Measurements from ENCODE around the gene ACOT2. TPM values are rescaled to one million over a fixed set of nuclear protein-coding genes. Genes with fewer than 3 reads are reported as not detected.
"Not testable (repeated sequence)": the region's sequence is repeated elsewhere in the genome, so short reads cannot be mapped to it uniquely, and the experiment has no call there.

ACOT2 gene
- total RNA-seq, 1 donor from 2014 or later, result 48.5 TPM

DNA sequence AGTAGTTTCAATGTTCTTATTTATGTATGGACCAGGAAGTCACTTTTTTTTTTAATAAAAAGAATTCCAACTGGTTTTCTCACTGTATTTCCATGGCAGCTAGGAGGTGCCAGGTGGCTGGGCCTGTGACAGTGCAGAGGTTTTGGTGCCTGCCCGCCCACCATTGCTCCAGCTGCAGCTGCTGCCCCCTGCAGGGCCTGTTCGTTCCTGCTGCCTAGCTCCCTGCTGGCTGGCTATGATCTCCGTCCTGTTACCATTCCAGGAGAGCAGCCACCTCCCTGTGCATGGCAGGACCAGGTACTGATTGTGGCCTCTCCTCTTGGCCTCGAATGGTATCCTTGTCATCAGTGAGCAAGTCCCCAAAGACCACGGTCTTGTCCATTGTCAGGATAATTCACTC lies 30.0 kb upstream of the ACOT2 start:
- TF ChIP-seq, protein P1, sequence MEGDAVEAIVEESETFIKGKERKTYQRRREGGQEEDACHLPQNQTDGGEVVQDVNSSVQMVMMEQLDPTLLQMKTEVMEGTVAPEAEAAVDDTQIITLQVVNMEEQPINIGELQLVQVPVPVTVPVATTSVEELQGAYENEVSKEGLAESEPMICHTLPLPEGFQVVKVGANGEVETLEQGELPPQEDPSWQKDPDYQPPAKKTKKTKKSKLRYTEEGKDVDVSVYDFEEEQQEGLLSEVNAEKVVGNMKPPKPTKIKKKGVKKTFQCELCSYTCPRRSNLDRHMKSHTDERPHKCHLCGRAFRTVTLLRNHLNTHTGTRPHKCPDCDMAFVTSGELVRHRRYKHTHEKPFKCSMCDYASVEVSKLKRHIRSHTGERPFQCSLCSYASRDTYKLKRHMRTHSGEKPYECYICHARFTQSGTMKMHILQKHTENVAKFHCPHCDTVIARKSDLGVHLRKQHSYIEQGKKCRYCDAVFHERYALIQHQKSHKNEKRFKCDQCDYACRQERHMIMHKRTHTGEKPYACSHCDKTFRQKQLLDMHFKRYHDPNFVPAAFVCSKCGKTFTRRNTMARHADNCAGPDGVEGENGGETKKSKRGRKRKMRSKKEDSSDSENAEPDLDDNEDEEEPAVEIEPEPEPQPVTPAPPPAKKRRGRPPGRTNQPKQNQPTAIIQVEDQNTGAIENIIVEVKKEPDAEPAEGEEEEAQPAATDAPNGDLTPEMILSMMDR (IDR thresholded peaks at IDR 0.05), result peak; percentile 75
- not testable (repeated sequence) for H3K9me3 Mint-ChIP-seq (ENCODE audit: low read depth); H3K4me3 Mint-ChIP-seq (ENCODE audit: unreplicated experiment); H3K4me1 Mint-ChIP-seq (ENCODE audit: low read depth); H3K27me3 Mint-ChIP-seq (ENCODE audit: low read depth); DNase-seq (ENCODE audit: low spot score); H3K36me3 Mint-ChIP-seq (ENCODE audit: low read depth); H3K27ac Mint-ChIP-seq (ENCODE audit: unreplicated experiment)

DNA sequence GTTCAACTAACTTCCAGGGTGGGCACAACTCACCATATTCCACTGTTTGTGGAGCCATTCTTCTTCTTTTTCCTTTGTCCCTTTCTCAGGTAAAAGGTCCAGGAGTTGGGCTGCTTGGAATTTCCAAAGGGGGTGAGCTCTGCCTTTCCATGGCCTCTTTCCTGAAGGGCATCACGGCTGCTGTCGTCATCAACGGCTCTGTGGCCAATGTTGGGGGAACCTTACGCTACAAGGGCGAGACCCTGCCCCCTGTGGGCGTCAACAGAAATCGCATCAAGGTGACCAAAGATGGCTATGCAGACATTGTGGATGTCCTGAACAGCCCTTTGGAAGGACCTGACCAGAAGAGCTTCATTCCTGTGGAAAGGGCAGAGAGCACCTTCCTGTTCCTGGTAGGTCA lies 26.1 kb upstream of the ACOT2 start:
- H3K9me3 Mint-ChIP-seq (ENCODE audit: low read depth); DNase-seq (ENCODE audit: low spot score); H3K4me3 Mint-ChIP-seq (ENCODE audit: unreplicated experiment); H3K4me1 Mint-ChIP-seq (ENCODE audit: low read depth); H3K36me3 Mint-ChIP-seq (ENCODE audit: low read depth); H3K27ac Mint-ChIP-seq (ENCODE audit: unreplicated experiment); H3K27me3 Mint-ChIP-seq (ENCODE audit: low read depth): not testable (repeated sequence)

DNA sequence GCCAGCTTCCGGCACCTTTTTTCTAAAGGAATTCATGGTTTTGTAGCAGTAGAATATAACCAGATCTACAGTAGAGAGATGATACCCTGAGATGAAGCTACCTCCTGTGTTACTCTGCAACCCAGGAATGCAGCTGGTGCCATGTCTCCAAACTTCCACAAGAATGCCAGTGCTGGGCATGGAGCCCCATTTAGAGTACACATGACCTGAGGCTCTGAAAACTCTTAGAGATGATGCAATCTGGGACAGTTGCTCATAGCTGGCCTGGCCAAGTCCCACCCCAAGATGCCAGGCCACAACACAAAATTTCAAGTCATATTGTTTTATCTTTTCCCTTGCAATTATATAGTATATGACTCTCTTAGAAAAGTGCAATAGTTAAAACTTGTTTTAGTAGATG lies 23.7 kb upstream of the ACOT2 start:
- H3K4me3 Mint-ChIP-seq (ENCODE audit: unreplicated experiment); DNase-seq (ENCODE audit: low spot score); H3K4me1 Mint-ChIP-seq (ENCODE audit: low read depth); H3K27me3 Mint-ChIP-seq (ENCODE audit: low read depth); H3K9me3 Mint-ChIP-seq (ENCODE audit: low read depth); H3K27ac Mint-ChIP-seq (ENCODE audit: unreplicated experiment); H3K36me3 Mint-ChIP-seq (ENCODE audit: low read depth): not testable (repeated sequence)

DNA sequence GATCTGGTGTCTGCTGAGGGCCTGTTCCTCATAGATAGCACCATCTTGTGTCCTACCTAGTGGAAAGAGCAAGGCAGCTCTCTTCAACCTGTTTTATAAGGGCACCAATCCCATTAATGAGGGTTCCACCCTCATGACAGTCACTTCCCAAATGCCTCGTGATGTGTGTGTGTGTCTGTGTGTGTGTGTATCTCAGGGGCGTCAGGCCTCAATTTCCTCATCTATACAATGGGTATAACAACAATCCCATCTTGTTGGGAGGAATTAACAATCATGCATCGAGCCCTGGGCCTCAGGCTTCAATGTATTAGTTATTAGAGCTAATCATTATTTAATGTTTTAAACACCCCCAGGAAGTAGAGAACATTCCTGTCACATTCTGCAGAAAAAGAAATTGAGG lies 19.9 kb upstream of the ACOT2 start:
- H3K27ac Mint-ChIP-seq (ENCODE audit: unreplicated experiment); H3K4me1 Mint-ChIP-seq (ENCODE audit: low read depth); H3K9me3 Mint-ChIP-seq (ENCODE audit: low read depth); DNase-seq (ENCODE audit: low spot score); H3K27me3 Mint-ChIP-seq (ENCODE audit: low read depth); H3K4me3 Mint-ChIP-seq (ENCODE audit: unreplicated experiment); H3K36me3 Mint-ChIP-seq (ENCODE audit: low read depth): not testable (repeated sequence)

DNA sequence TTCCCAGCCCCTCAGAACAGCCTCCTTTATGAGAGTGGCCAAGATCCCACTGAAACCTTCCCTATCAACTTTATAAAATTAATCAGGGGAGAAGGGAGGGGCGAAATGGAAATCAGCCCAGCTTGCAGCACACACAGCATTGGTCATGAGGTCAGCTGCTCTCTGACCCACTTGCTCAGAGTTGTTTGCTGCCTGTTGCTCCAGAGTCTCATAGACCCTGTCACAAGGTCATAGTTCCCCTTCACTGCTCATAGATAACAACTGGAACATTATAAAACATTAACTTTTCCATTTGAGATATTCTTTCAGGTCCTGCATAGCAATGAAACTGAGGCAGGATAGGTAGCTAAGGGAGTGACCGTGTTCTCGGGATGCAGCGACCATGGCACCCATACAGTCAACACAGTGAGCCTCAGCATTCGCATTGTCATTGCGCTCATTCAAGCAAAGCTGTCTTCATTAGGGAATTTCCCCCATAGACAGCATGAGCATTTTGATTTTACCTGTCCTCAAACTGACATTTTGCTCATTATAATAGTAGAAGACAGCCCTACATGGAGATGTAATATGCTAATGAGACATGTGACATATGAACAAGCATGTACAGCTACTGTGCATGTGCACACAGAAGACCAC lies 19.0 kb upstream of the ACOT2 start:
- H3K27me3 Mint-ChIP-seq (ENCODE audit: low read depth); H3K36me3 Mint-ChIP-seq (ENCODE audit: low read depth); H3K4me3 Mint-ChIP-seq (ENCODE audit: unreplicated experiment); DNase-seq (ENCODE audit: low spot score); H3K9me3 Mint-ChIP-seq (ENCODE audit: low read depth); H3K4me1 Mint-ChIP-seq (ENCODE audit: low read depth); H3K27ac Mint-ChIP-seq (ENCODE audit: unreplicated experiment): not testable (repeated sequence)

DNA sequence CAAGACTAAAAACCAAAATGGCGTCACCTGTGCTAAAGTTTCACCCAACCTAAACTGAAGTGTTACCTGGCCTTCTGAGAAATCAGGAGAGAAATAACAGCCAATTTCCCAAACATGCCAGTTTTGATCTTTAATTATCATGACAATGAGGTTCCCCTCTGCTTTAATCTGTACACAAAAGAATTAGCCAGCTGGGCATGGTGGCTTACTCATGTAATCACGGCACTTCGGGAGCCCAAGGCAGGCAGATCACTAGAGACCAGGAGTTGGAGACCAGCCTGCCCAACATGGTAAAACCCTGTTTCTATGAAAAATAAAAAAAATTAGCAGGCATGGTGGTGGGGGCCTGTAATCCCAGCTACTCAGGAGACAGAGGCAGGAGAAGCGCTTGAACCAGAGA lies 15.2 kb upstream of the ACOT2 start:
- TF ChIP-seq, protein P1 (IDR thresholded peaks at IDR 0.05), result no peak
- no peaks in the 10 kb centered on the region for H3K36me3 Mint-ChIP-seq (ENCODE audit: low read depth)

DNA sequence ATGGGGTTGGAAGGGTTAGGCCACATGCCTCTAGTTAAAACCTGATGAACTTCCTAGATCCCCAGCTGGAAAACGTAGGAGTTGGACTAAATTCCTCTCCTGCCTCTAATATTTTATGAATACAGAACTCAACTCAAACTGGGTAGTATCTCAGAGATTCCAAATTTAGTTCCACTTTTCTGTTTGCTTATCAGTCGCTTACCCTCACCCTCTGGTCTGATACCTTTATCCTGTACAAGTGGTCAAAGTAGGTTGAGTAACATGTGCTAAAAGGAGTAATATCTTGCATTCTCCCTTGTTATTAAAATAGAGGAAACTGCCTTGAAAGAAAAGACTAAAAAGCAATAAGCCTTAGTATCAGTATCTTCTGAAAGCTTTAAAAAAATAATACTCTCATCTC lies 11.8 kb upstream of the ACOT2 start:
- H3K27ac Mint-ChIP-seq (ENCODE audit: unreplicated experiment); H3K4me3 Mint-ChIP-seq (ENCODE audit: unreplicated experiment); H3K36me3 Mint-ChIP-seq (ENCODE audit: low read depth); H3K9me3 Mint-ChIP-seq (ENCODE audit: low read depth); H3K4me1 Mint-ChIP-seq (ENCODE audit: low read depth); H3K27me3 Mint-ChIP-seq (ENCODE audit: low read depth); DNase-seq (ENCODE audit: low spot score): not testable (repeated sequence)

More for the DNA sequence above, 15.2 kb upstream of the ACOT2 start:
- Mint-ChIP-seq H3K27me3 (ENCODE audit: low read depth) (no peaks in the 10 kb centered on the region), H3K9me3 (ENCODE audit: low read depth) (no peaks in the 10 kb centered on the region), H3K4me3 (ENCODE audit: unreplicated experiment) (no peak overlapping the region), H3K27ac (ENCODE audit: unreplicated experiment) (no peak overlapping the region), H3K4me1 (ENCODE audit: low read depth) (no peaks in the 10 kb centered on the region)
- no peak for DNase-seq (ENCODE audit: low spot score)

DNA sequence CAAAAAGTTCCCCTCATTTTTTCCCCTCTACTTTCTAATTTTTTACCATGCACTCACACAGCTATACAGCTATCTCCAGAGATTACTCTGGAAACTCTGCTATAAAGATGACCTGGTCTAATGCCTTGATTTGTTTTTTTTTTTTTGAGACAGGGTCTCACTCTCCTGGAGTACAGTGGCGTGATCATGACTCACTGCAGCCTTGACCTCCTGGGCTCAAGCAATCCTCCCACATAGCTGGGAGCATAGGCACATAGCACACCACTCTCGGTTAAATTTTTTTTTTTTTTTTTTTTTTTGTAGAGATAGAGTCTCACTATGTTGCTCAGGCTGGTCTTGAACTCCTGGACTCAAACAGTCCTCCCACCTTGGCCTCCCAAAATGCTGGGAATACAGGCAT lies 10.8 kb upstream of the ACOT2 start:
- peak overlapping the region; percentile 51 for H3K27ac Mint-ChIP-seq (ENCODE audit: unreplicated experiment)
- not testable (repeated sequence) for H3K27me3 Mint-ChIP-seq (ENCODE audit: low read depth); H3K4me1 Mint-ChIP-seq (ENCODE audit: low read depth); H3K4me3 Mint-ChIP-seq (ENCODE audit: unreplicated experiment); DNase-seq (ENCODE audit: low spot score); H3K36me3 Mint-ChIP-seq (ENCODE audit: low read depth)
- H3K9me3 Mint-ChIP-seq (ENCODE audit: low read depth), result peaks cover 15% of the 10 kb centered on the region

DNA sequence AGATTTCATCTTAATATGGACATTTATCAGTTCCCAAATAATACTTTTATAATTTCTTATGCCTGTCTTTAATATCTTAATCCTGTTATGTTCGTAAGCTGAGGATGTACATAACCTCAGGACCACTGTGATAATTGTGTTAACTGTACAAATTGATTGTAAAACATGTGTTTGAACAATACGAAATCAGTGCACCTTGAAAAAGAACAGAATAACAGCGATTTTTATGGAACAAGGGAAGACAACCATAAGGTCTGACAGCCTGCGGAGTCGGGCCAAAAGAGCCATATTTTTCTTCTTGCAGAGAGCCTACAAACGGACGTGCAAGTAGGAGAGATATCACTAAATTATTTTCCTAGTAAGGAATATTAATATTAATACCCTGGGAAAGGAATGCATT lies 6.8 kb upstream of the ACOT2 start:
- peaks cover 15% of the 10 kb centered on the region for H3K9me3 Mint-ChIP-seq (ENCODE audit: low read depth)
- not testable (repeated sequence) for DNase-seq (ENCODE audit: low spot score); H3K27ac Mint-ChIP-seq (ENCODE audit: unreplicated experiment); H3K36me3 Mint-ChIP-seq (ENCODE audit: low read depth); H3K4me1 Mint-ChIP-seq (ENCODE audit: low read depth); H3K27me3 Mint-ChIP-seq (ENCODE audit: low read depth); H3K4me3 Mint-ChIP-seq (ENCODE audit: unreplicated experiment)

DNA sequence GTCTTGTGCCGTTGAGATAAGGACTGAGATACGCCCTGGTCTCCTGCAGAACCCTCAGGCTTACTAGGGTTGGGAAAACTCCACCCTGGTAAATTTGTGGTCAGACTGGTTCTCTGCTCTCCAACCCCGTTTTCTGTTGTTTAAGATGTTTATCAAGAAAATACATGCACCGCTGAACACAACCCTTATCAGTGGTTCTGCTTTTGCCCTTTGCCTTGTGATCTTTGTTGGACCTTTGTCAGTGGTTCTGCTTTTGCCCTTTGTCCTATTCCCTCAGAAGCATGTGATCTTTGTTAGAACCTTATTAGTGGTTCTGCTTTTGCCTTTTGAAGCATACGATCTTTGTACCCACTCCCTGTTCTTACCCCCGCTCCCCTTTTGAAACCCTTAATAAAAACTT lies 6.3 kb upstream of the ACOT2 start:
- not testable (repeated sequence) for H3K27ac Mint-ChIP-seq (ENCODE audit: unreplicated experiment); H3K4me3 Mint-ChIP-seq (ENCODE audit: unreplicated experiment); H3K27me3 Mint-ChIP-seq (ENCODE audit: low read depth); H3K36me3 Mint-ChIP-seq (ENCODE audit: low read depth); DNase-seq (ENCODE audit: low spot score)
- Mint-ChIP-seq H3K4me1 (ENCODE audit: low read depth) (peaks cover 14% of the 10 kb centered on the region), H3K9me3 (ENCODE audit: low read depth) (peaks cover 15% of the 10 kb centered on the region)

DNA sequence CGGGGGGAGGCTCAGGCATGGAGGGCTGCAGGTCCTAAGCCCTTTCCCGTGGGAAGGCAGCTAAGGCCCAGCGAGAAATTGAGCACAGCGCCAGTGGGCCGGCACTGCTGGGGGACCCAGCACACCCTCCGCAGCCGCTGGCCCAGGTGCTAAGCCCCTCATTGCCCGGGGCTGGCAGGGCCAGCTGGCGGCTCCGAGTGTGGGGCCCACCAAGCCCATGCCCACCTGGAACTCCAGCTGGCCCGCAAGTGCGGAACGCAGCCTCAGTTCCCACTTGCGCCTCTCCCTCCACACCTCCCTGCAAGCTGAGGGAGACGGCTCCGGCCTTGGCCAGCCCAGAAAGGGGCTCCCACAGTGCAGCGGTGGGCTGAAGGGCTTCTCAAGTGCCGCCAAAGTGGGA lies 2.6 kb upstream of the ACOT2 start:
- H3K9me3 Mint-ChIP-seq (ENCODE audit: low read depth), result peaks cover 15% of the 10 kb centered on the region
- not testable (repeated sequence) for DNase-seq (ENCODE audit: low spot score); H3K27me3 Mint-ChIP-seq (ENCODE audit: low read depth); H3K36me3 Mint-ChIP-seq (ENCODE audit: low read depth); H3K27ac Mint-ChIP-seq (ENCODE audit: unreplicated experiment); H3K4me3 Mint-ChIP-seq (ENCODE audit: unreplicated experiment)
- peaks cover 32% of the 10 kb centered on the region for H3K4me1 Mint-ChIP-seq (ENCODE audit: low read depth)
